ENCODE data around the gene WDR33. TPM values are rescaled to one million over a fixed set of nuclear protein-coding genes. Genes with fewer than 3 reads are reported as not detected.
"Not testable (repeated sequence)": the region's sequence is repeated elsewhere in the genome, so short reads cannot be mapped to it uniquely, and the experiment has no call there.

Gene WDR33
- total RNA-seq, 2 donors from 2014 or later, result 76.3 to 82.5 TPM

- no peak for DNase-seq
- Mint-ChIP-seq H3K36me3 (ENCODE audit: low read depth) (peaks cover 37% of the 10 kb centered on the region), H3K4me1 (no peaks in the 10 kb centered on the region), H3K27me3 (ENCODE audit: insufficient read depth) (no peaks in the 10 kb centered on the region), H3K4me3 (no peak overlapping the region), H3K27ac (no peak overlapping the region), H3K9me3 (no peaks in the 10 kb centered on the region)
- TF ChIP-seq, protein P1, sequence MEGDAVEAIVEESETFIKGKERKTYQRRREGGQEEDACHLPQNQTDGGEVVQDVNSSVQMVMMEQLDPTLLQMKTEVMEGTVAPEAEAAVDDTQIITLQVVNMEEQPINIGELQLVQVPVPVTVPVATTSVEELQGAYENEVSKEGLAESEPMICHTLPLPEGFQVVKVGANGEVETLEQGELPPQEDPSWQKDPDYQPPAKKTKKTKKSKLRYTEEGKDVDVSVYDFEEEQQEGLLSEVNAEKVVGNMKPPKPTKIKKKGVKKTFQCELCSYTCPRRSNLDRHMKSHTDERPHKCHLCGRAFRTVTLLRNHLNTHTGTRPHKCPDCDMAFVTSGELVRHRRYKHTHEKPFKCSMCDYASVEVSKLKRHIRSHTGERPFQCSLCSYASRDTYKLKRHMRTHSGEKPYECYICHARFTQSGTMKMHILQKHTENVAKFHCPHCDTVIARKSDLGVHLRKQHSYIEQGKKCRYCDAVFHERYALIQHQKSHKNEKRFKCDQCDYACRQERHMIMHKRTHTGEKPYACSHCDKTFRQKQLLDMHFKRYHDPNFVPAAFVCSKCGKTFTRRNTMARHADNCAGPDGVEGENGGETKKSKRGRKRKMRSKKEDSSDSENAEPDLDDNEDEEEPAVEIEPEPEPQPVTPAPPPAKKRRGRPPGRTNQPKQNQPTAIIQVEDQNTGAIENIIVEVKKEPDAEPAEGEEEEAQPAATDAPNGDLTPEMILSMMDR (conservative IDR thresholded peaks at IDR 0.05), result no peak
- H3K9ac ChIP-seq (ENCODE audit: extremely low read depth, low read length, poor library complexity, severe bottlenecking), result no peak overlapping the region
- H3K9me3 ChIP-seq (ENCODE audit: control insufficient read depth, low read length), result no peaks in the 10 kb centered on the region
- H3K36me3 ChIP-seq (ENCODE audit: control insufficient read depth, insufficient read depth, low read length), result peaks cover 73% of the 10 kb centered on the region
- no peaks in the 10 kb centered on the region for H3K27me3 ChIP-seq (ENCODE audit: control insufficient read depth, insufficient read depth, low read length, poor library complexity, severe bottlenecking)
- no peaks in the 10 kb centered on the region for H3K4me1 ChIP-seq (ENCODE audit: control insufficient read depth, insufficient read depth, low read length)
- H3K27ac ChIP-seq (ENCODE audit: low read depth, low read length), result no peak overlapping the region
- H3K4me3 ChIP-seq (ENCODE audit: low read length), result no peak overlapping the region
Measured at GRCh38 chr2:127753374-127753773, 57.6 kb downstream of the WDR33 start.

DNA sequence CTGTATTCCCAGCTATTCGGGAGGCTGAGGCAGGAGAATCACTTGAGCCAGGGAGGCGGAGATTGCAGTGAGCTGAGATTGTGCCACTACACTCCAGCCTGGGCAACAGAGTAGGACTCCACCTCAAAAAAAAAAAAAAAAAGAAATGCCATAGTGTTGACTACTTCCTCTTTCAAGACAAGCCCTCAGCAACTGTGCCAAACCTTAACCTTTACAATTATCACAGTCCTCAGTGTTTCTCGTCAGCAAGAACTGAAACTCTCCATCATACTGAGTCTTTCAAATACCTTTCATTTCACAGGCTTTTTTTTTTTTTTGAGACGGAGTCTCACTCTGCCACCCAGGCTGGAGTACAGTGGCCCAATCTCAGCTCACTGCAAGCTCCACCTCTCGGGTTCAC is 61.4 kb downstream of the WDR33 start:
- H3K9ac ChIP-seq (ENCODE audit: extremely low read depth, low read length, poor library complexity, severe bottlenecking); H3K27ac ChIP-seq (ENCODE audit: low read depth, low read length); H3K4me1 ChIP-seq (ENCODE audit: control insufficient read depth, insufficient read depth, low read length); H3K9me3 Mint-ChIP-seq; H3K4me3 ChIP-seq (ENCODE audit: low read length); H3K27me3 Mint-ChIP-seq (ENCODE audit: insufficient read depth); H3K4me1 Mint-ChIP-seq; H3K4me3 Mint-ChIP-seq; H3K27me3 ChIP-seq (ENCODE audit: control insufficient read depth, insufficient read depth, low read length, poor library complexity, severe bottlenecking); H3K9me3 ChIP-seq (ENCODE audit: control insufficient read depth, low read length); DNase-seq: not testable (repeated sequence)
- 96 to 100% methylated on average over 3 to 5 of the region's 5 CpGs for WGBS, 2 experiments (ENCODE audit: insufficient coverage in 1 of 2, insufficient read length in 1 of 2)
- Mint-ChIP-seq H3K36me3 (ENCODE audit: low read depth) (peaks cover 45% of the 10 kb centered on the region), H3K27ac (peak overlapping the region; percentile 61)
- peaks cover 74% of the 10 kb centered on the region for H3K36me3 ChIP-seq (ENCODE audit: control insufficient read depth, insufficient read depth, low read length)

GRCh38 chr2:127747621-127748020 is 63.4 kb downstream of the WDR33 start:
- Mint-ChIP-seq H3K27me3 (ENCODE audit: insufficient read depth) (no peaks in the 10 kb centered on the region), H3K36me3 (ENCODE audit: low read depth) (peaks cover 50% of the 10 kb centered on the region)

More at GRCh38 chr2:127747621-127748020, 63.4 kb downstream of the WDR33 start:
- Histone ChIP-seq H3K27ac (ENCODE audit: low read depth, low read length) (no peak overlapping the region), H3K9me3 (ENCODE audit: control insufficient read depth, low read length) (no peaks in the 10 kb centered on the region), H3K4me3 (ENCODE audit: low read length) (no peak overlapping the region), H3K27me3 (ENCODE audit: control insufficient read depth, insufficient read depth, low read length, poor library complexity, severe bottlenecking) (no peaks in the 10 kb centered on the region), H3K36me3 (ENCODE audit: control insufficient read depth, insufficient read depth, low read length) (peaks cover 76% of the 10 kb centered on the region), H3K4me1 (ENCODE audit: control insufficient read depth, insufficient read depth, low read length) (no peaks in the 10 kb centered on the region), H3K9ac (ENCODE audit: extremely low read depth, low read length, poor library complexity, severe bottlenecking) (no peak overlapping the region)
- no peaks in the 10 kb centered on the region for H3K9me3 Mint-ChIP-seq
- no peak overlapping the region for H3K27ac Mint-ChIP-seq
- TF ChIP-seq, protein P1 (conservative IDR thresholded peaks at IDR 0.05), result no peak
- no peaks in the 10 kb centered on the region for H3K4me1 Mint-ChIP-seq
- DNase-seq, result no peak
- 94 to 97% methylated on average over 5 of the region's 5 CpGs for WGBS, 2 experiments (ENCODE audit: insufficient coverage in 1 of 2, insufficient read length in 1 of 2)
- H3K4me3 Mint-ChIP-seq, result no peak overlapping the region

Data from endodermal cell (in vitro differentiated cells).